K562 (cell line): ENCODE measurements around the gene TMEM184B. TPM values are rescaled to one million over a fixed set of nuclear protein-coding genes. Genes with fewer than 3 reads are reported as not detected.

Experiments
- ATAC-seq: fragments of 200-7000 bp; cut with Tn5 transposase; 3 replicates; pipeline ENCODE4 v1.9.1; 2020; ENCODE audit warnings: moderate library complexity
- BruUV-seq: library from RNA; stranded (reverse); fragments of 400-500 nt; replicated peaks from 2 replicates; lab custom pipeline; 2021; lab: Mats Ljungman, UMichigan
- CTCF ChIA-PET: fragments of 300-600 bp; formaldehyde crosslinking; extraction: SDS; loops from one replicate; lab custom pipeline; 2021; ENCODE audit warnings: low intra/inter-chr PET ratio; lab: Yijun Ruan, JAX
- POLR2A ChIA-PET: fragments of 300-600, 350-650 bp; sonication (Branson Sonifier 250); formaldehyde crosslinking; extraction: SDS; loops from one replicate; lab custom pipeline; 2021; ENCODE audit warnings: antibody characterized with exemption, inconsistent platforms; lab: Yijun Ruan, JAX
- DNase-seq, 4 experiments: peaks; one replicate each; pipeline versions ENCODE4 v3.0.0 to v3.0.0-alpha.2; 2011 to 2018; ENCODE audit warnings: low spot score in 3 of 4, mixed read lengths in 3 of 4; ENCODE audit errors: extremely low read depth in 1 of 4
- FAIRE-seq: peaks from 2 replicates; lab custom pipeline; 2011; peaks lifted over from hg19 to GRCh38; lab: Jason Lieb, UNC
- H2AFZ ChIP-seq: 2 replicates; pipeline ENCODE4 v1.6.0; 2011; ENCODE audit warnings: low read depth, low read length, control low read depth, inconsistent platforms
- H3K27ac ChIP-seq: fragments of 200-600 bp; 3 replicates; pipeline ENCODE4 v1.8.0; 2011; ENCODE audit warnings: low read depth, mild to moderate bottlenecking, control low read depth, inconsistent platforms, low read length, moderate library complexity, mixed read lengths; ENCODE audit errors: extremely low read depth
- H3K27me3 ChIP-seq, 2 experiments: fragments of 300-600 bp in 1 of 2; 2 replicates in 1 of 2; 3 replicates in 1 of 2; pipeline versions ENCODE4 v1.6.0 to v1.8.0; 2011; ENCODE audit warnings: inconsistent platforms in 2 of 2, low read length in 2 of 2, mild to moderate bottlenecking in 1 of 2, mixed read lengths in 1 of 2, moderate library complexity in 1 of 2; ENCODE audit not compliant: control insufficient read depth in 2 of 2, insufficient read depth in 2 of 2
- H3K36me3 ChIP-seq: fragments of 300-600 bp; 3 replicates; pipeline ENCODE4 v1.8.0; 2011; ENCODE audit warnings: mild to moderate bottlenecking, low read length, inconsistent platforms; ENCODE audit not compliant: control insufficient read depth, insufficient read depth
- H3K4me1 ChIP-seq, 2 experiments: fragments of 200-600 bp in 1 of 2; replicated peaks in 1 of 2; 2 replicates in 1 of 2; 3 replicates in 1 of 2; pipeline versions ENCODE4 v1.5.1 to v1.8.0; 2011; ENCODE audit warnings: inconsistent platforms in 2 of 2, low read length in 2 of 2, mild to moderate bottlenecking in 1 of 2, mixed read lengths in 1 of 2, moderate library complexity in 1 of 2; ENCODE audit not compliant: control insufficient read depth in 2 of 2, insufficient read depth in 2 of 2
- H3K4me2 ChIP-seq: 2 replicates; pipeline ENCODE4 v1.6.1; 2011; ENCODE audit warnings: low read length, control low read depth, inconsistent platforms, mixed read lengths; ENCODE audit not compliant: insufficient read depth
- H3K4me3 ChIP-seq: fragments of 200-600 bp; sonication (generic), shearing (Covaris generic); 2 replicates; pipeline ENCODE4 v1.5.1; 2016; ENCODE audit warnings: control low read depth, inconsistent platforms
- H3K79me2 ChIP-seq: fragments of 200-600 bp; 3 replicates; pipeline ENCODE4 v1.8.0; 2011; ENCODE audit warnings: low read length, inconsistent platforms; ENCODE audit not compliant: control insufficient read depth, insufficient read depth
- H3K9ac ChIP-seq, 2 experiments: 2 replicates each; pipeline versions ENCODE4 v1.6.0 to v1.6.1; 2011; ENCODE audit warnings: low read depth in 2 of 2, low read length in 2 of 2, control low read depth in 1 of 2, inconsistent platforms in 1 of 2, mild to moderate bottlenecking in 1 of 2, mixed read lengths in 1 of 2; ENCODE audit not compliant: insufficient read depth in 1 of 2
- H3K9me1 ChIP-seq: one replicate; pipeline ENCODE4 v1.6.0; 2011; ENCODE audit warnings: inconsistent platforms, mild to moderate bottlenecking, low read length, moderate library complexity; ENCODE audit not compliant: control insufficient read depth, insufficient read depth
- H3K9me3 ChIP-seq: replicated peaks from 2 replicates; pipeline ENCODE4 v1.5.1; 2011; ENCODE audit warnings: low read depth, low read length, inconsistent platforms; ENCODE audit not compliant: control insufficient read depth, insufficient read depth
- H4K20me1 ChIP-seq: replicated peaks from 2 replicates; pipeline ENCODE4 v1.6.1; 2011; ENCODE audit warnings: low read length, inconsistent platforms, mixed read lengths; ENCODE audit not compliant: control insufficient read depth, insufficient read depth
- BRF1 ChIP-seq: IDR thresholded peaks from 3 replicates; pipeline ENCODE4 v1.6.1; 2011; ENCODE audit warnings: borderline replicate concordance, mild to moderate bottlenecking; ENCODE audit not compliant: insufficient read length; ENCODE audit errors: extremely low read depth
- CAMTA2 ChIP-seq: fragments of 250-450 bp; sonication (Bioruptor Pico); conservative IDR thresholded peaks from 2 replicates; pipeline ENCODE4 v1.5.1; 2022
- LARP7 ChIP-seq: fragments of 450-650 bp; IDR thresholded peaks from 2 replicates; pipeline ENCODE4 v1.6.1; 2016
- NR3C1 ChIP-seq: sonication (generic); formaldehyde crosslinking; IDR thresholded peaks from 2 replicates; pipeline ENCODE4 v1.8.1; 2022; ENCODE audit warnings: missing genetic modification reagents
- RBM17 ChIP-seq: fragments of 200-400 bp; formaldehyde crosslinking; IDR thresholded peaks from 2 replicates; pipeline ENCODE4 v1.6.1; 2017; ENCODE audit warnings: low read depth, mild to moderate bottlenecking, low read length, borderline replicate concordance
- YY1 ChIP-seq, 3 experiments: IDR thresholded peaks; 2 replicates each; pipeline ENCODE4 v1.6.1; 2011; ENCODE audit warnings: low read length in 2 of 3, mild to moderate bottlenecking in 2 of 3, moderate library complexity in 2 of 3, borderline replicate concordance in 1 of 3, control low read depth in 1 of 3, low read depth in 1 of 3; ENCODE audit not compliant: insufficient read depth in 3 of 3, insufficient replicate concordance in 2 of 3, control insufficient read depth in 1 of 3, insufficient read length in 1 of 3; ENCODE audit errors: extremely low read depth in 1 of 3
- ZNF165 ChIP-seq: fragments of 250-450 bp; sonication (Bioruptor Pico); IDR thresholded peaks from 2 replicates; pipeline ENCODE4 v1.4.0; 2020; ENCODE audit warnings: borderline replicate concordance
- ZNF668 ChIP-seq: fragments of 250-450 bp; sonication (Bioruptor Pico); IDR thresholded peaks from 2 replicates; pipeline ENCODE4 v1.8.0; 2022; ENCODE audit warnings: mild to moderate bottlenecking, inconsistent platforms
- WGBS: fragments of 100-300 bp; shearing (Covaris generic); methylation state at CpG from one replicate; pipeline ENCODE4 v1.1.6; 2016; ENCODE audit warnings: low coverage, mixed read lengths; ENCODE audit not compliant: insufficient coverage; ENCODE audit errors: missing lambda C conversion rate; 5-methylcytosine and 5-hydroxymethylcytosine counted together
- in situ Hi-C: fragments of 300-500 bp; cut with MboI; formaldehyde crosslinking; loops from 4 replicates; pipeline ENCODE4 v1.15.0; 2018; ENCODE audit warnings: inconsistent platforms, mixed read lengths
- intact Hi-C: fragments of 100-400 bp; cut with micrococcal nuclease; formaldehyde crosslinking; loops from 2 replicates; pipeline ENCODE4 v1.14.2; 2022
- polyA plus RNA-seq, 8 experiments: library from polyadenylated mRNA; depleted of rRNA in 4 of 8; stranded (reverse) in 5 of 8; unstranded in 3 of 8; fragments of >200 nt; fragmentation: Nextera tagmentation in 2 of 8; fragmentation: Illumina TruSeq in 1 of 8; extraction: Ambion mirVana in 2 of 8; extraction: Trizol in 1 of 8; gene quantifications; 2 replicates each; pipeline versions ENCODE4 v1.2.1 to v1.2.3, GENCODE V29; 2011 to 2014; ENCODE audit warnings: inconsistent platforms in 1 of 8, missing spikeins in 1 of 8
- total RNA-seq, 7 experiments: library from RNA; depleted of rRNA in 6 of 7; stranded (reverse); fragments of >200 nt in 6 of 7; fragmentation: Illumina TruSeq in 2 of 7; extraction: Trizol in 2 of 7; gene quantifications; 2 replicates each; pipeline versions ENCODE4 v1.2.1 to v1.2.3, GENCODE V29; 2011 to 2021; ENCODE audit warnings: low replicate concordance in 1 of 7
- TF ChIP-seq, protein P1 (sequence below): IDR thresholded peaks from 2 replicates; pipeline ENCODE4 v1.6.1; 2016; ENCODE audit warnings: missing genetic modification characterization, missing compliant biosample characterization
- TF ChIP-seq, protein P2 (sequence below): fragments of 250-450 bp; sonication (Bioruptor Pico); IDR thresholded peaks from 2 replicates; pipeline ENCODE4 v1.8.0; 2021; ENCODE audit warnings: mild to moderate bottlenecking, moderate library complexity
- TF ChIP-seq, protein P3 (sequence below): IDR thresholded peaks from 3 replicates; pipeline ENCODE4 v1.6.1; 2011; ENCODE audit warnings: borderline replicate concordance, mild to moderate bottlenecking; ENCODE audit not compliant: insufficient read length, insufficient read depth
- TF ChIP-seq, protein P4 (sequence below): IDR thresholded peaks from 2 replicates; pipeline ENCODE4 v1.6.1; 2011; ENCODE audit warnings: borderline replicate concordance, low read depth, mild to moderate bottlenecking, moderate library complexity, low read length; ENCODE audit not compliant: insufficient read depth, poor library complexity, severe bottlenecking

The TMEM184B gene
- total and polyA plus RNA-seq, 9 of the 15 experiments (the other 6 are each of a cell fraction or from before 2014, with no cell fraction given), result 0.31 to 25.1 (median 6.2) TPM

DNA sequence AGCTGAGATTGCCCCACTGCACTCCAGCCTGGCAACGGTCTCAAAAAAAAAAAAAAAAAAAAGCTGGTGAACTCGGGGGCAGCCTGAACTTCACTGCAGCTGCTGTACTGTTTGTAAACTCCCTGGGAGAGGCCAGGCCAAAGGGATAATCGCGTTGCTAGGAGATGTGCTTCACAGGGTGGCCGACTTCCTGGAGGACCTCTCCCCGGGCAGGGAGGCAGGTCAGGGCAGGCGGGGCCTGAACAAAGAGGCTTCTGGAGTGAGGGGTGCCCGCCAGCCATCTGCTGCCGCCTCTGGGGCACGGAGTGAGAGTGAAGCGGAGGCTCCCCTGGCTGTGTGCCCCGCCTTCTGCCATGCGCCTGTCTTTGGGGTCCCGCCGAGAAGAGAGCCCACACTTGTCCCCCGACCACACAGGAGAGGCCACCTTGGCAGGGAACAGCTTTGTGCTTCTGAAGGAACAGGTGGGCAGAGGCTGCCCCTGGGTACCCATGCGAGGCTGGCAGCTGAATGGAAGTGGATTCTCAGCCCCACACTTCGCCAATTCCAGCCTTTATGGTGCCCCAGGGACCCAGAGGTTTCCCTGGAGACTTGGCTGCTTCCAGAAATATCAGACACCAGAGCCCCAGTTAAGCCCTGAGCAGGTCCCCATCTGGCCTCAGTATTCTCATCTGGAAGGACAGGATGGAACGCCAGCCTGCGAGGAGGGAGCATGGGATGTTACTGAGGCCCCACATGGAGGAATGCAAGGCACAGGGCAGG is 29.6 kb downstream of the TMEM184B start (continued):
- no peak for TF ChIP-seq LARP7
- TF ChIP-seq, protein P1, sequence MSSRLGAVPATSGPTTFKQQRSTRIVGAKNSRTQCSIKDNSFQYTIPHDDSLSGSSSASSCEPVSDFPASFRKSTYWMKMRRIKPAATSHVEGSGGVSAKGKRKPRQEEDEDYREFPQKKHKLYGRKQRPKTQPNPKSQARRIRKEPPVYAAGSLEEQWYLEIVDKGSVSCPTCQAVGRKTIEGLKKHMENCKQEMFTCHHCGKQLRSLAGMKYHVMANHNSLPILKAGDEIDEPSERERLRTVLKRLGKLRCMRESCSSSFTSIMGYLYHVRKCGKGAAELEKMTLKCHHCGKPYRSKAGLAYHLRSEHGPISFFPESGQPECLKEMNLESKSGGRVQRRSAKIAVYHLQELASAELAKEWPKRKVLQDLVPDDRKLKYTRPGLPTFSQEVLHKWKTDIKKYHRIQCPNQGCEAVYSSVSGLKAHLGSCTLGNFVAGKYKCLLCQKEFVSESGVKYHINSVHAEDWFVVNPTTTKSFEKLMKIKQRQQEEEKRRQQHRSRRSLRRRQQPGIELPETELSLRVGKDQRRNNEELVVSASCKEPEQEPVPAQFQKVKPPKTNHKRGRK (tag), result no peak
- TF ChIP-seq YY1 (IDR thresholded peaks at IDR 0.05; ENCODE audit: borderline replicate concordance in 1 of 3, control insufficient read depth in 1 of 3, extremely low read depth in 1 of 3, insufficient read depth in 3 of 3, insufficient read length in 1 of 3, insufficient replicate concordance in 2 of 3, low read depth in 1 of 3, low read length in 2 of 3), result no peak
- TF ChIP-seq CAMTA2, result no peak
- TF ChIP-seq ZNF668 (CRISPR knock-in tag), result no peak

DNA sequence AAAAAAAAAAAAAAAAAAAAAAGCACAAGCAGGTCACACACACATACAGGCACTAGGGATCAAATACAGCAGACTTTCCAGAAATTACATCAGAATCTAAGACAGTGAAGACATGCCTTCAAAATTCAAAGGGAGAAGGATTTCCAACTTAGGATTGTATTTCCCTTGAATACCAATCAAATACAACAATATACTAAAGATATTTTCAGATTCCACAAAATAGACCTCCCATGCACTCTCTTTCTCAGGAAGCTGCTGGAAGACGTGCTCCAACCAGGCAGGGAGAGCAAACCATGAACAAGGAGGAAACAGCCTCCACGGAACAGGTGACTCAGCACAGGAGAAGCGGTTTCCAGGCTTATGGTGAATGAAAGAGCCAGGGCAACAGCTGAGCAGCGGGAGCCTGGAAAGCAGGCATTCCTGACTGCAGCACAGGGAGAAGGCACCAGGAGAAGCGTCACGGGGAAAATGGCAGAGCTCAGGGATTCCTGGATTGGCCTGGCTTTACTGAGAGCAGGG is 32.0 kb downstream of the TMEM184B start:
- Histone ChIP-seq H2AFZ (no peak overlapping the region), H3K27ac (peak overlapping the region; percentile 77), H3K9me3 (no peaks in the 10 kb centered on the region), H3K9me1 (no peaks in the 10 kb centered on the region), H3K36me3 (peaks cover 11% of the 10 kb centered on the region; the same call in 2 of the 3 replicates), H3K4me1 (peaks cover 3 to 10% of the 10 kb centered on the region in 2 experiments; a peak in 3 of 5 replicates), H3K4me3 (no peak overlapping the region), H3K79me2 (no peaks in the 10 kb centered on the region), H3K4me2 (peak overlapping the region; percentile 27; the same call in 1 of the 2 replicates), H4K20me1 (no peaks in the 10 kb centered on the region), H3K9ac (peak overlapping the region; percentile 61 to 79; a peak in 3 of 4 replicates), H3K27me3 (no peaks in the 10 kb centered on the region)
- intact Hi-C loops (no loop called here), in situ Hi-C loops (no loop called here)
- 16% methylated on average over 6 of the region's 6 CpGs for WGBS
- ATAC-seq, result peak; percentile 84
- ChIA-PET POLR2A (interaction anchor here (0.7 kb wide), 1 partner anchor 37 kb away, joined by 3 read pairs; no protein-coding TSS in a partner anchor), CTCF (no interaction called here)
- DNase-seq, result peak; percentile 22 to 43 (median 28)
- BruUV-seq, result no TSS peak
- peak; percentile 78 for FAIRE-seq
- TF ChIP-seq RBM17 (no peak), ZNF165 (CRISPR knock-in tag) (no peak), NR3C1 (CRISPR knock-in tag) (no peak), BRF1 (no peak)
- TF ChIP-seq, protein P2, sequence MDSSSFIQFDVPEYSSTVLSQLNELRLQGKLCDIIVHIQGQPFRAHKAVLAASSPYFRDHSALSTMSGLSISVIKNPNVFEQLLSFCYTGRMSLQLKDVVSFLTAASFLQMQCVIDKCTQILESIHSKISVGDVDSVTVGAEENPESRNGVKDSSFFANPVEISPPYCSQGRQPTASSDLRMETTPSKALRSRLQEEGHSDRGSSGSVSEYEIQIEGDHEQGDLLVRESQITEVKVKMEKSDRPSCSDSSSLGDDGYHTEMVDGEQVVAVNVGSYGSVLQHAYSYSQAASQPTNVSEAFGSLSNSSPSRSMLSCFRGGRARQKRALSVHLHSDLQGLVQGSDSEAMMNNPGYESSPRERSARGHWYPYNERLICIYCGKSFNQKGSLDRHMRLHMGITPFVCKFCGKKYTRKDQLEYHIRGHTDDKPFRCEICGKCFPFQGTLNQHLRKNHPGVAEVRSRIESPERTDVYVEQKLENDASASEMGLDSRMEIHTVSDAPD (CRISPR knock-in tag), result no peak
- TF ChIP-seq, protein P3, sequence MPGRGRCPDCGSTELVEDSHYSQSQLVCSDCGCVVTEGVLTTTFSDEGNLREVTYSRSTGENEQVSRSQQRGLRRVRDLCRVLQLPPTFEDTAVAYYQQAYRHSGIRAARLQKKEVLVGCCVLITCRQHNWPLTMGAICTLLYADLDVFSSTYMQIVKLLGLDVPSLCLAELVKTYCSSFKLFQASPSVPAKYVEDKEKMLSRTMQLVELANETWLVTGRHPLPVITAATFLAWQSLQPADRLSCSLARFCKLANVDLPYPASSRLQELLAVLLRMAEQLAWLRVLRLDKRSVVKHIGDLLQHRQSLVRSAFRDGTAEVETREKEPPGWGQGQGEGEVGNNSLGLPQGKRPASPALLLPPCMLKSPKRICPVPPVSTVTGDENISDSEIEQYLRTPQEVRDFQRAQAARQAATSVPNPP, result no peak
- TF ChIP-seq, protein P4, sequence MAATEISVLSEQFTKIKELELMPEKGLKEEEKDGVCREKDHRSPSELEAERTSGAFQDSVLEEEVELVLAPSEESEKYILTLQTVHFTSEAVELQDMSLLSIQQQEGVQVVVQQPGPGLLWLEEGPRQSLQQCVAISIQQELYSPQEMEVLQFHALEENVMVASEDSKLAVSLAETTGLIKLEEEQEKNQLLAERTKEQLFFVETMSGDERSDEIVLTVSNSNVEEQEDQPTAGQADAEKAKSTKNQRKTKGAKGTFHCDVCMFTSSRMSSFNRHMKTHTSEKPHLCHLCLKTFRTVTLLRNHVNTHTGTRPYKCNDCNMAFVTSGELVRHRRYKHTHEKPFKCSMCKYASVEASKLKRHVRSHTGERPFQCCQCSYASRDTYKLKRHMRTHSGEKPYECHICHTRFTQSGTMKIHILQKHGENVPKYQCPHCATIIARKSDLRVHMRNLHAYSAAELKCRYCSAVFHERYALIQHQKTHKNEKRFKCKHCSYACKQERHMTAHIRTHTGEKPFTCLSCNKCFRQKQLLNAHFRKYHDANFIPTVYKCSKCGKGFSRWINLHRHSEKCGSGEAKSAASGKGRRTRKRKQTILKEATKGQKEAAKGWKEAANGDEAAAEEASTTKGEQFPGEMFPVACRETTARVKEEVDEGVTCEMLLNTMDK, result no peak
